HG03442 (cell line): ENCODE results near the gene KIF5A.

ENCODE experiments used
- ATAC-seq: cut with Tn5 transposase; IDR thresholded peaks from one replicate; pipeline ENCODE4 v1.9.1; 2021; ENCODE audit warnings: mild to moderate bottlenecking, moderate library complexity; ENCODE audit not compliant: unreplicated experiment

The KIF5A gene

DNA sequence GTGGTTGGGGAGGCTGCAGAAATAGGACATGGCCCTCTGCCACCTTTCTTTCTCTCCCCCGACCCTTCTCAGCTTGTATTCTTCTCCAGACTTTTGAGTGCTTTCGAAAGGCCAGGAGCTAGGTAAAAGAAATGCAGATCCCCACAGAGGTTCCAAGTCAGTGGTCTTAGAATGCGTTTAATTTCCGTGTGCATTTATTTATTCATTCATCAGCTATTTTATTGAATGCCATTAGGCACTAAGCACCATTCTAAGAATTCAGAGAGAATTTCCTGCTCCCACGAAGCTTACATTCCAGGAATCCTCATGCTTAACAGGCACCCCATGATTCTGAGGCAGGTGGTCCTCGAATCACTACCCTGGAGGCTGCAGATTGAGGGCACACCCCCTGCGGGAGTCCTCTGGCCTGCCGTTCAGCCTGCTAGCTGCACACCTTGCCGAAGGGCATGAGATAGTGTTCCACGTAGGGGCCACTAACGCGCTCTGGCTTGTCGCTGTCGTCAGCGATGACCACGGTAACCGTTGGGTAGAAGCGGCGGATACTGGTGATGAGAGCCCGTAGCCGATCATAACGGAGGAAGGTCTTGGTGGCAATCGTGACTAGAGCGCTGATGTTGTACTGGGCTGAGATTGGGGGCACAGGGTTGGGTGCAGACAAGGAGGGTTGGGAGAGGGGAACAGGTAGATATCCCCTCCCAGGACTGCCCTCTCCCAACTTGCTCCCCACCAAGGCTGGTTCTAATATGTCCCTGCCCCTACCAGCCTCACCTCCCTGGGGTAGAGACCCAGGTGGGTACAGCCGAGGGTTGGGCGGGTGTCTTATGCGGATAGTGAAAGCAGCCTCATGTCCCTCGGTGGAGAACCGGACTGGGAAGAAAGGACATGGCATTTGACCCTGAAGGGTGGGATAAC lies 78.7 kb downstream of the KIF5A start:
- no peak for ATAC-seq

- ATAC-seq: no peak
Measured at GRCh38 chr12:57629897-57630471, 80.1 kb downstream of the KIF5A start.

- no peak for ATAC-seq
Measured at GRCh38 chr12:57630891-57631433, 81.1 kb downstream of the KIF5A start.

GRCh38 chr12:57631566-57632072 lies 81.8 kb downstream of the KIF5A start:
- ATAC-seq: no peak

DNA sequence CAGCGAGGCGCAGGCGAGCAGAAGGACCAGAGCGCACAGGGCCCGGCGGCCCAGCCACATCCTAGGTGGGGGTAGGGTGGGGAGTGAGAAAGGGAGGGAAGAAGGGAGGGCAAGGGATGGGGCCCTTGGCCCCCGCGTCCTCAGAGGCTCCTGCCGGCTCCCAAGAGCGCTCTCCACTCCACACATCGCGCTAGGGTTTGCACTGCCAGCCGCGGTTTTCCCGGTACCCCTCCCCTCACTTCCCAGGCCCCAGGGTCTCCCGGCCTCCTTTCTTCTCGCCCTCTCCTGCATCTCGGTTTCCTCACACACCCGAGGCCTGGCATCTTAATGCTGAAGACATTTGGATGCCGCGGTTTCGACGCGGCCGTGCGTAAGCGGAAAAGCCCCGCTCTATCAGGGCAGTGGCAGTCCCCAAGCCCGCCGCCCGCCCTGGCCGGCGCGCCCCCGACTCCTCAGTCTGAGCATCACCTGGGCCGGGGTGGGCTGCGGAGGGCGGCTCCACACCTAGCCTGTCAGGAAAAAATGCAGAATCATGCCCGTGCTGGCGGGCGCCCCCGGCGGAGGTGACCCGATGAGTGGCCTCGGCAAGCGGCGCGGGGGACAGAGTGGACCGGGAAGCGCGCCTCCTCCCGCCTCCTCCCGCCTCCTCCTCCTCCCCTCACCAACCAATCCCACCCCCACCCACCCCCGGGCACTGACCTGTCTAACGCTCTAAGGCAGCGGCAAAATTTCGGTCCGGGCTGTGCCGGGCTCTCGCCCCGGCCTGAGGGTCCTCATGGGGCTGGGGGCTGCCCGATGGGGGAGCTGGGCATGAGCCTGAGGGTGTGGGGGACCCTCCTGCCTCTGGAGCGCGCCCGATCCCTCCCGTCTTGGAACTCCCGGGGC lies 82.5 kb downstream of the KIF5A start:
- no peak for ATAC-seq

- no peak for ATAC-seq
Measured at GRCh38 chr12:57632958-57633840, 83.4 kb downstream of the KIF5A start, which contains the start of gene B4GALNT1. Gene B4GALNT1, minus strand, starts transcription at chr12:57633201. Its CDS starts 1,069 bp downstream, at chr12:57632132.
